Frontal cortex (tissue), 4 donors: ENCODE data around the gene SLC7A6OS. TPM values are rescaled to one million over a fixed set of nuclear protein-coding genes. Genes with fewer than 3 reads are reported as not detected.
"Not testable (repeated sequence)": the region's sequence is repeated elsewhere in the genome, so short reads cannot be mapped to it uniquely, and the experiment has no call there.

Experiments
- DNase-seq, 2 donors: peaks; one replicate each; pipeline ENCODE4 v3.0.0; 2012; ENCODE audit warnings: low spot score in 2 of 2
- FAIRE-seq: peaks from 2 replicates; lab custom pipeline; 2012; peaks lifted over from hg19 to GRCh38; lab: Jason Lieb, UNC
- total RNA-seq: library from RNA; depleted of rRNA; stranded (reverse); fragments of >200 nt; gene quantifications from one replicate; pipeline ENCODE4 v1.2.3, GENCODE V29; 2014
- donor health status: control.
- donor health status: control.
- donor health status: control.

SLC7A6OS gene
- total RNA-seq, 1 donor from 2014 or later: 11.4 TPM

- no peak for FAIRE-seq
- no peak for DNase-seq
Observed at GRCh38 chr16:68300734-68301459, 9.8 kb downstream of the SLC7A6OS start.

DNA sequence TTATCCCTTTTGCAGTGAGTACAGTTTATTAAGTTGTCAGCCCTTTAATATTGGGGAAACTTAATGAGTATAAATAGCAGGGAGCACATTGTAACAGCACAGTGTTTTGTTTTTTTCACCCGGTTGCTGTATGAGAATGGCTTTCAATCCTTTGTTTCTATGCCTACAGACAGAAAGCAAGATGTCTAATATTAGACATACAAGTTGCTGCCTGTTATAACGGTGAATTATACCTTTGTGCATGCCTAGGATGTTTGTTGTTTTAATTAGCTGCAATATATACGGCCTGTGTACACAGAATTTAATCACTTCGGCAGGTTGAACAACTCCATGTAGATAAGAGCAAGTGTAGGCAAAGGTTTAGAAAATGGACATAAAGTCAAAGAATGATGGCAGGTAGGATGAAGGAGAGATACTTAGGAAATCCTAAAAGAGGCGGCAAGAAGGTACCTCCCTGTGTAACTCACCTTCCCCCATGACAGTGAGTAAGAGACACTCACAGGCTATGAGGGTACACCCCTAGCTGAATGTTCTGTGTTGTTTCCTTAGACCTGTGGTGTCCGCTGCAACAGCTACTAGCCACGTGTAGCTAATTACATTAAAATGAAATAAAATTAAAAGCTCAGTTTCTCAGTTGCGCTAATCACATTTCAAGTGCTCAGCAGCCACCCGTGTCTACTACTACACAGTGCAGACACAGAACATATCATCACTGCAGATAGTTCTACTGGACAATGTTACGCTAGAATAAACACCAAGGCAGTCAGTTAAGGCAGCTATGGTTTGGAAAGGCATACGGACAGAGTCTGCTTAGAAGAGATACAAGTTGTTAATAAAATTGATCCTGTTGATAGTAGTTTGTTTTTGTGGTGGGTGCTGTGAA is 10.9 kb downstream of the SLC7A6OS start:
- FAIRE-seq: no peak
- DNase-seq: no peak

GRCh38 chr16:68298907-68299561 is 11.7 kb downstream of the SLC7A6OS start:
- FAIRE-seq (no peak), DNase-seq (no peak)

DNA sequence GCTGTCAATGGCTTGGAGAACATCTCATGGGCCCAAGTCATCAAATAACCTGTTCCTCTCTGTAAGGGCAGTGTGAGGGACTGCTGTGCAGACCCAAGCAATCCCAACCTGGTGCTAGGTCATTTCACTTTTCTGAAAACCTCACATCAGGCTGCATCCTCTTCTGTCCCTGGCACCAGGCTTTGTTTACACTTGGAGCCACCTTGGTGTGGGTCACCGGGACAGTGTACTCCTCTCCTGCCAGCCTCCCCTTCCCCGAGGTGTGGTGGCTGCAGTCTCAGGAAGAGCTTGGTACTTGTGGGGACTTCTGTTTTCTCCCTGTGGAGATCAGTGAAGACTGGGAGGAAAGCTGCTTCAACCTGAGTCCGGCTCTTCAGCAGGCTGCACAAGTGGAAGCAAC is 12.4 kb downstream of the SLC7A6OS start:
- no peak for FAIRE-seq

GRCh38 chr16:68297908-68298307 is 12.8 kb downstream of the SLC7A6OS start:
- DNase-seq: no peak
- FAIRE-seq: no peak

More for the DNA sequence above, 12.4 kb downstream of the SLC7A6OS start:
- DNase-seq: no peak

DNA sequence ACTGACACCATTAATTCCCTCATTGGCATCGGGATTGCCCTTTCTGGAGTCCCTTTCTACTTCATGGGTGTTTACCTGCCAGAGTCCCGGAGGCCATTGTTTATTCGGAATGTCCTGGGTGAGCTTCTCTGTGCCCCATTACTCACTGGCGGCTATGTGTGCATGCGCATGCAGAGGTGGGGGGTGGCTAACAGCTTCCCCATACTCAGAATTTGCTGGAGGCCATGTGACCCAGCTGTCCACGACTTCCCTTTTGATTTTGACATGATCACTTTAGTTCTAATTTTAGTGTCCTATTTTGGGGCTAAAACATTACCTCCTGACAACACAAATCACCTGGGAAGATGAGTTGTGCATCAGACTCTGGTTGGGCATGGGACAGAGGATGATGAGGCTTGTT is 14.1 kb downstream of the SLC7A6OS start:
- FAIRE-seq: no peak
- DNase-seq: no peak

DNA sequence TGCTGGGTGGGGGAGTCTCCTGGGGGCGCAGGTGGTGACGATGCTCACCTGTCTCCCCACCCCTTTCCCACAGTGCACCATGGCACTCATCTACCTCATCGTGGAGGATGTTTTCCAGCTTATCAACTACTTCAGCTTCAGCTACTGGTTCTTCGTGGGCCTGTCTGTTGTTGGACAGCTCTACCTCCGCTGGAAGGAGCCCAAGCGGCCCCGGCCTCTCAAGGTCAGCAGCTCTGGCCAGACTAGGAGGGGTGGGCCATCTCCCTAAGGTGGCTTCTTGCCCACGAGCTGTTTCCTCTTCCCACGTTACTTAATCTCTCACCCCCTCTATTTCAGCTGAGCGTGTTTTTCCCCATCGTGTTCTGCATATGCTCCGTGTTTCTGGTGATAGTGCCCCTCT is 14.5 kb downstream of the SLC7A6OS start:
- no peak for DNase-seq

DNA sequence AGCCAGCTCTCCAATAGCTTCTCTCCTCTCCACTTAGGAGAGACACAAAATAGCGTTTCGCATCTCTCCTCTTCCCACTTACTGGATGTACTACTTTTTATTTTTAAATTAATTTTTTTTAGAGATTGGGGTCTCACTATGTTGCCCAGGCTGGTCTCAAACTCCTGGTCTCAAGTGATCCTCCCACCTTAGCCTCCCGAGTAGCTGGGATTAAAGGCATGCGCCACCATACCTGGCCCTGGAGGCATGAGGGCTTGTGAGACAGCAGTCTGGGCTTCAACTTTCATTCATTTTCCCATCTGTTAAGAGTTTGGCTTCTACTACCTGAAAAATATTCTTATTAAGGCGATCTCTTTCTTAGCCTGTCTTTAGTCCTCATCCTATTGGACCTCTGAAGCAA is 18.3 kb downstream of the SLC7A6OS start:
- DNase-seq (no peak), FAIRE-seq (no peak)

More for the DNA sequence above, 14.5 kb downstream of the SLC7A6OS start:
- FAIRE-seq: no peak

- DNase-seq: no peak
- no peak for FAIRE-seq
Observed at GRCh38 chr16:68291227-68291626, 19.5 kb downstream of the SLC7A6OS start.

DNA sequence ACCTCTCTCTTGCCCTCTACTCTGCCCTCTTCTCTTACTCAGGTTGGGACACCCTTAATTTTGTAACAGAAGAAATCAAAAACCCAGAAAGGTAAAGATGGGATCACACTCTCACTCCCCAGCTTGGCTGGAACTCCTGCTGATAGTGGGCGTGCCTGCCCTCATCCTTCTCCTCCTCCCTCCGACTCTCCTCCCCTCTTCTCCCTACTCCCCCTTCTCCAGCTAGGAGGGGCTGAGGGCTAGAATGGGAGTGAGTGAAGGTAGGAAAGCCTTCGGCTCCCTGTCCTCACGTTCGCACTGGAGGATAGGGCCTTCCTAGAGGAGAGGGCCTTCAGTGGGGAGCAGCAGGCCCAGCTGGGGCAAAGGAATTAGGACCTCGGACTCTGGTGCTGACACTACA is 20.3 kb downstream of the SLC7A6OS start:
- DNase-seq: no peak

GRCh38 chr16:68289621-68290329 is 21.0 kb downstream of the SLC7A6OS start:
- DNase-seq (no peak), FAIRE-seq (no peak)

More for the DNA sequence above, 20.3 kb downstream of the SLC7A6OS start:
- FAIRE-seq: no peak

- FAIRE-seq (no peak), DNase-seq (no peak)
Observed at GRCh38 chr16:68289202-68289601, 21.5 kb downstream of the SLC7A6OS start.

- not testable (repeated sequence) for FAIRE-seq, DNase-seq
Observed at GRCh38 chr16:68288796-68289195, 21.9 kb downstream of the SLC7A6OS start.

- FAIRE-seq (no peak), DNase-seq (no peak)
Observed at GRCh38 chr16:68288252-68288650, 22.5 kb downstream of the SLC7A6OS start.

DNA sequence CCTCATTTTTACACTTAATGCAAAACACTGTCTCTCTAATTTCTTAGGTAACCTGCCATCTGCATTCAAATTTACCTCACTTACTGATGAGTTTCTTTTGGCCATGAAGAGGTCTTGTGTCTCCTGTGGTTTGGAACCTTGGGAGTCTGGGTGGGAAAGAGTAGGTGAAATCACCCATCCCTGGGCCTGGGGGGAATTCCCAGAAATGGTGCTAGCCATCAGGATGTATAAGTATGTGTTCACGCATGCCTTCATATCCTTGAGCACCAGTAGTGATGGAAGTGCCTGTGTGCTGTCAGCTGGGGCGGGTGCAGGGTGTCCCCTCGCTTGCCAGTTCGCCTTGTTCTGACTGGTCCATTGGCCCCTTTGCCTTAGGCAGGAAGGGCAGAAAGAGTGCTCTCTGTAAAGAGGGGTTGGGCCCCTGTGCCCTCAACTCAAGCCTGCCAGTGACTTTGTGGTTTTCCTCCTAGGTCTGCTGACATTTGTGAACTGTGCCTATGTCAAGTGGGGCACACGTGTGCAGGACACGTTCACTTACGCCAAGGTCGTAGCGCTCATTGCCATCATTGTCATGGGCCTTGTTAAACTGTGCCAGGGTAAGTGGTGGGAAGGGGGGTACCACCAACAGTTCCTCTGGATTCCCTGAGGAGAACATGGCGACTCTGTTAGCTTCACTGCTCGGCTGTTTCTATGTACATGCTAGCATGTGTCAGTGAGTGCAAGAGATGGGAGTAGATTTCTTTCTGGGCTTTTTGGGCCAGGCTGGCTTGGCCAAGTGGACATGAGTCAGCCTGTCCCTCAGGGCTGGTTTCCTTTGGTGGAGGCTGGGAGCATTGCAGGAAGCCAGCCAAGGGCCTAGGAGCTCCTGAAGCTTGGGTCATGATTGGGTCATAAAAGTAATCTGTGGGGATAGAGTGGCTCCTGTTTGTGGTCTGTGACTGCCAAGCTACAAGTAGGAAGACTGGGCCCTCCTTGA is 23.2 kb downstream of the SLC7A6OS start:
- no peak for DNase-seq
- no peak for FAIRE-seq

DNA sequence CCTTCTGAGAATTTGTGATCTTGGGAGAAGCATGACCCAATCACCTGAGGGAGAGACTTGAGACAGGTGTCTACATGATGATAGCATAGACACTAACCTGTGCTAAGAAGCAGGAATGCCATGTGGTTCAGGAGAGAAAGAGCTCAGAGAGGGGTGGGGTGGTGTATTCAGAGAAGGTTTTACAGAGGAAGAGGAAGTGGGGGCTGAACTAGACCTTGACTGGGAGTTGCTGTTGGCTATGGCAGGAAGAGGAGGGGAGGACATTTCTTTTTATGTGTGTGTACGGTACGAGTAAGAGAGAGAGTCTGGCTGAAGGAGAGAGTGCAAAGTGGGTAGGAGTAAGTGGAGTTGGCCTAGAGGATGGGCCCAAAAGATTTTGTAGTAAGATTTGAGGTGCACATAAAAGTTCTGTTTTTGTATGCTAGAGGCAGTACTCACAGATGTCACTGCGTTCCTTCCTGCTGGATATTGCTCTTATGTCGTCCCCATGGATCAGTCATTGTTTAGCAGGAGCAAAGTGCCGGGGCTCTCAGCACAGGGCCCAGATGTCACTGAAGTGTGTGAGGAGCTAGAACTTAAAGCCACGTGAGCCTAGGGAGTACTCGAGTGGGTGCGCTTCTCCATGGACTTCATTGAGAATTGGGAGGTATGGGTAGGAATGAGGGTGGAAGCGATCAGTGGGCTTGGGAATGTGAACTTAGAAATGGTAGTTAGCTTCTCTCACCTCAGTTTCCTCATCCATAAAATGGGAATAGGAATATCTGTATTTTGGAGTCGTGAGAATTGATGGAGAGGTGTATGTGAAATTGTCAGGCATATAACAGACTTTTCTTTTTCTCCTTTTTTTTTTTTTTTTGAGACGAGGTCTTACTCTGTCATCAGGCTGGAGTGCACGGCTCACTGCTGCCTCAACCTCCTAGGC is 24.3 kb downstream of the SLC7A6OS start:
- DNase-seq (no peak), FAIRE-seq (no peak)

- FAIRE-seq (no peak), DNase-seq (no peak)
Observed at GRCh38 chr16:68285683-68286082, 25.1 kb downstream of the SLC7A6OS start.

DNA sequence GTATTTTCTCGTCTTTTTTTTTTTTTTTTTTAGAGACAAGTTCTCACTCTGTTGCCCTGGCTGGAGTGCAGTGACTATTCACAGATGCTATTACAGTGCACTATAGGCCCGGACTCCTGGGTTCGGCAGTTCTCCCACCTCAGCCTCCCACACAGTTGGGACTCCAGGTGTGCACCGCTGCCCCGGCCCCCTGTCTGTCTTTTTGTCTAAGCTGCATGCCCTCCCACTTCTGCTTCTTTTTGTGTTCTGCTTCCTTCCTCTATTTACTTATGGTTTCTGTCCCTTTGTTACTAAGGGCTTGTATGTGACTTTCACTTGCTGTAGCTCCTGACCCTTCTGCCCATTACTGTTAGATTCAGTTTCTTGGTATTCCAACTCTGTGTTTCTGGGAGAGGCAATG is 25.9 kb downstream of the SLC7A6OS start:
- DNase-seq: no peak
- no peak for FAIRE-seq
